GM19023 (cell line): Measurements from ENCODE around the gene NT5DC3.

ENCODE experiments used
- ATAC-seq: cut with Tn5 transposase; IDR thresholded peaks from one replicate; pipeline ENCODE4 v1.9.1; 2021; ENCODE audit warnings: mild to moderate bottlenecking, moderate library complexity; ENCODE audit not compliant: unreplicated experiment

The NT5DC3 gene

GRCh38 chr12:103756443-103756842, 84.6 kb downstream of the NT5DC3 start:
- ATAC-seq: no peak

GRCh38 chr12:103755425-103755824, 85.6 kb downstream of the NT5DC3 start:
- ATAC-seq: no peak

- ATAC-seq: no peak
Observed at GRCh38 chr12:103751600-103751999, 89.4 kb downstream of the NT5DC3 start.

- no peak for ATAC-seq
Observed at GRCh38 chr12:103751171-103751570, 89.9 kb downstream of the NT5DC3 start.

GRCh38 chr12:103748875-103749274, 92.2 kb downstream of the NT5DC3 start:
- ATAC-seq: no peak

- ATAC-seq: no peak
Observed at GRCh38 chr12:103748002-103748401, 93.0 kb downstream of the NT5DC3 start.

- no peak for ATAC-seq
Observed at GRCh38 chr12:103745962-103746361, 95.1 kb downstream of the NT5DC3 start.

- ATAC-seq: no peak
Observed at GRCh38 chr12:103743788-103744187, 97.2 kb downstream of the NT5DC3 start.

- ATAC-seq: no peak
Observed at GRCh38 chr12:103742349-103742932, 98.6 kb downstream of the NT5DC3 start.

GRCh38 chr12:103737881-103738280, 103.2 kb downstream of the NT5DC3 start:
- ATAC-seq: no peak

GRCh38 chr12:103736572-103736971, 104.5 kb downstream of the NT5DC3 start:
- ATAC-seq: no peak

- no peak for ATAC-seq
Observed at GRCh38 chr12:103735291-103735690, 105.7 kb downstream of the NT5DC3 start.

GRCh38 chr12:103734863-103735262, 106.2 kb downstream of the NT5DC3 start:
- no peak for ATAC-seq

GRCh38 chr12:103731539-103731938, 109.5 kb downstream of the NT5DC3 start:
- ATAC-seq: no peak

- no peak for ATAC-seq
Observed at GRCh38 chr12:103729499-103729898, 111.5 kb downstream of the NT5DC3 start.

GRCh38 chr12:103728323-103728722, 112.7 kb downstream of the NT5DC3 start:
- no peak for ATAC-seq

- ATAC-seq: no peak
Observed at GRCh38 chr12:103727638-103728037, 113.4 kb downstream of the NT5DC3 start.

- ATAC-seq: no peak
Observed at GRCh38 chr12:103725398-103725797, 115.6 kb downstream of the NT5DC3 start.
